HG03460 (cell line): ENCODE measurements around the gene KISS1.

Source experiments
- ATAC-seq: cut with Tn5 transposase; IDR thresholded peaks from one replicate; pipeline ENCODE4 v1.9.1; 2021; ENCODE audit not compliant: unreplicated experiment

The KISS1 gene

GRCh38 chr1:204192589-204193352, 3.5 kb downstream of the KISS1 start:
- no peak for ATAC-seq

- ATAC-seq = no peak
Observed at GRCh38 chr1:204192046-204192445, 4.2 kb downstream of the KISS1 start.

- no peak for ATAC-seq
Observed at GRCh38 chr1:204191456-204191855, 4.8 kb downstream of the KISS1 start.

- ATAC-seq = no peak
Observed at GRCh38 chr1:204190212-204191211, 5.8 kb downstream of the KISS1 start.

- no peak for ATAC-seq
Observed at GRCh38 chr1:204188959-204189639, 7.2 kb downstream of the KISS1 start.

- no peak for ATAC-seq
Observed at GRCh38 chr1:204186597-204186996, 9.7 kb downstream of the KISS1 start.

GRCh38 chr1:204181116-204181515, 15.2 kb downstream of the KISS1 start:
- no peak for ATAC-seq

GRCh38 chr1:204180133-204180532, 16.2 kb downstream of the KISS1 start:
- ATAC-seq = no peak

GRCh38 chr1:204178487-204179281, 17.6 kb downstream of the KISS1 start:
- ATAC-seq = no peak

GRCh38 chr1:204177133-204177532, 19.2 kb downstream of the KISS1 start:
- no peak for ATAC-seq

GRCh38 chr1:204176049-204176448, 20.2 kb downstream of the KISS1 start:
- no peak for ATAC-seq

- no peak for ATAC-seq
Observed at GRCh38 chr1:204174958-204175357, 21.3 kb downstream of the KISS1 start.

GRCh38 chr1:204172404-204173029, 23.8 kb downstream of the KISS1 start:
- ATAC-seq = no peak

- ATAC-seq = no peak
Observed at GRCh38 chr1:204171751-204172178, 24.5 kb downstream of the KISS1 start.

- ATAC-seq = no peak
Observed at GRCh38 chr1:204170494-204171155, 25.7 kb downstream of the KISS1 start.

GRCh38 chr1:204169858-204170257, 26.4 kb downstream of the KISS1 start:
- ATAC-seq = no peak

GRCh38 chr1:204167730-204168129, 28.6 kb downstream of the KISS1 start:
- ATAC-seq = no peak

- no peak for ATAC-seq
Observed at GRCh38 chr1:204166219-204166618, 30.1 kb downstream of the KISS1 start, which contains the start of gene REN. REN (minus strand) TSS chr1:204166337; CDS start chr1:204166293, 44 bp downstream.

GRCh38 chr1:204162494-204163074, 33.7 kb downstream of the KISS1 start:
- no peak for ATAC-seq
